Breast epithelium (tissue), 3 donors: Measurements from ENCODE around the gene KRTAP12-1.

ENCODE experiments used
- CTCF ChIP-seq, 3 donors: fragments of 450-650 bp; IDR thresholded peaks; one replicate each; pipeline ENCODE4 v1.5.1; 2016 to 2017; ENCODE audit warnings: antibody characterized with exemption in 3 of 3, mild to moderate bottlenecking in 3 of 3, moderate library complexity in 3 of 3
- POLR2A ChIP-seq: fragments of 450-650 bp; IDR thresholded peaks from one replicate; pipeline ENCODE4 v1.6.1; 2016; ENCODE audit warnings: antibody characterized with exemption, mild to moderate bottlenecking, moderate library complexity

GRCh38 chr21:44636209-44637017 is 45.5 kb downstream of the KRTAP12-1 start:
- TF ChIP-seq CTCF (IDR thresholded peaks at IDR 0.05), result no peak
- no peak for TF ChIP-seq POLR2A
